Midbrain (tissue), 1 donor: ENCODE results near the gene SLC25A21.
"Not testable (repeated sequence)": the region's sequence is repeated elsewhere in the genome, so short reads cannot be mapped to it uniquely, and the experiment has no call there.

ENCODE experiments used
- DNase-seq: peaks from one replicate; lab custom pipeline; 2025; lab: John Stamatoyannopoulos, UW

The SLC25A21 gene

GRCh38 chr14:36702474-36702873 lies 469.9 kb downstream of the SLC25A21 start:
- no peak for DNase-seq

DNA sequence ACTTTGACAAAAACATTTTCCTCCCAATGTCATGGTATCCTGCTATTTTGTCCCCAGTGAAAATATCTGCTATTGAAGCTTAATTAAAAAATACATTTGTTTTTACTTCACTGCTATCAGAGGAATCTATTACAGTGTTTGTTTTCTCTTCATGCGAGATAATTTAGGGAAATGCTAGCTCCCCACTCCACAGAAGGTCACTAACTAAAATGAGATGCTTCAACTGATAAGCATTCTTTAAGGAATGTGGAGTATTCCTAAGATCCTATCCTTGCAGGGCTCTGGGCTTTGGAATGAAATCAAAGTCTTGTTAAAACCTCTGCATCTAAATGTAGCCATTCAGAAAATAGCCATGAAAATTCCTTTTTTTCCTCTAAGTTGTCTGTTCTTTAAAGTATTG lies 471.3 kb downstream of the SLC25A21 start:
- DNase-seq: no peak

GRCh38 chr14:36700651-36701050 lies 471.8 kb downstream of the SLC25A21 start:
- no peak for DNase-seq

DNA sequence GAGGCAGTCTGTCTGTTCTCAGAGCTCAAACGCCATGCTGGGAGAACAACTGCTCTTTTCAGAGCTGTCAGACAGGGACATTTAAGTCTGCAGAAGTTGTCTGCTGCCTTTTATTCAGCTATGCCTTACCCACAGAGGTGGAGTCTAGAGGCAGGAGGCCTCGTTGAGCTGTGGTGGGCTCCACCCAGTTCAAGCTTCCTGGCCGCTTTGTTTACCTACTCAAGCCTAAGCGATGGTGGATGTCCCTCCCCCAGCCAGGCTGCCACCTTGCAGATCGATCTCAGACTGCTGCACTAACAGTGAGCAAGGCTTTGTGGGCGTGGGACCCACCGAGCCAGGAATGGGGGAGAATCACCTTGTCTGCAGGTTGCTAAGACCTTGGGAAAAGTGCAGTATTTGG lies 473.0 kb downstream of the SLC25A21 start:
- not testable (repeated sequence) for DNase-seq

DNA sequence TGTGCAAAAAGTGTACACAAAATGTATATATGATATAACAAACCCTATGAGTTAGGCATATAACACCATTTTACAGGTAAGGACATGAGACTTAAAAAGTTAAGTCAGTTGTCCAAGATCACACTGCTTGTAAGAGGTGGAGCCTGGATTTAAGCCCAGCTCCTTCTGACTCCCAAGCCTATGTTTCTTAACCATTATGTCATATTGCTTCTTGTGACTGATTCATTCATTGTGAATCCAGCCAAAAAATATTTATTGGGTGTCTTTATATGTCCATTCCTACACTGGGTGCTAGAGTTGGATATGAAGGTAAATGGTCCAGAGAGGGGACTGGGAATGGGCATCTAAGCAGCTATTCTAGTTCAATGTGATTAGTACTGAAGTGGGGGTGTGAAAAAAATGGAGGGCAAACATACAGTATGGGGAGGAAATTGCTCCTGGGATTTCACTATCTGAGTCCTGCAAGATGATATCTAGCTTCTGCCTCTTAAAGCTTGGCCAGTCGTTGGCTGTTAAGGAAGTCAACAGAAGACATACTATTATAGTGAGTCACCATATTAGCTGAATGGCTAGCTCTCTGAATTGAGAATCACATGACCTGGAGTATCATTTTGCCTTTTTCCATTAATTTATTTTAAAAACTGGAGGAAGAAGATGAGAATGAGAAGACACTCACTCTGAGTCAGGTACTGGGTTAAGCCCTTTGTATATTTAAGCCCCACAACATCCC lies 481.9 kb downstream of the SLC25A21 start:
- DNase-seq: no peak

DNA sequence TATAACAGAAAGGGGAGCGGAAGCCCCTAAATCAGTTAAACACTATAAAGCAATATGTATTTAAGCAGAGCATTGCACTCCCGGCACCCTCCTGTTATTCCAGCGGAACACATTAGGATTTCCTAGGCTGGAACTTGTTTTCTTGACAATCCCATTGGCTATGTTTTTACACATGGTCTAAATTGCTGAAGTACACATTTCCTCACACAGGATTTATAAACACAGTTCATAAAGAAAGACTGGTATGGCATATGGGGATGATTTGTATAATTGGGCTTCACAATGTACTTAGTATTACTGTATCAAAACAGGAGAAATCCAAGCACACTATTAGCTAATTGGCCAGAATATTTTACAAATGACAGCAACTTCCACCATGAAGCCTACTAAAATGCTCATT lies 487.5 kb downstream of the SLC25A21 start:
- DNase-seq: no peak

DNA sequence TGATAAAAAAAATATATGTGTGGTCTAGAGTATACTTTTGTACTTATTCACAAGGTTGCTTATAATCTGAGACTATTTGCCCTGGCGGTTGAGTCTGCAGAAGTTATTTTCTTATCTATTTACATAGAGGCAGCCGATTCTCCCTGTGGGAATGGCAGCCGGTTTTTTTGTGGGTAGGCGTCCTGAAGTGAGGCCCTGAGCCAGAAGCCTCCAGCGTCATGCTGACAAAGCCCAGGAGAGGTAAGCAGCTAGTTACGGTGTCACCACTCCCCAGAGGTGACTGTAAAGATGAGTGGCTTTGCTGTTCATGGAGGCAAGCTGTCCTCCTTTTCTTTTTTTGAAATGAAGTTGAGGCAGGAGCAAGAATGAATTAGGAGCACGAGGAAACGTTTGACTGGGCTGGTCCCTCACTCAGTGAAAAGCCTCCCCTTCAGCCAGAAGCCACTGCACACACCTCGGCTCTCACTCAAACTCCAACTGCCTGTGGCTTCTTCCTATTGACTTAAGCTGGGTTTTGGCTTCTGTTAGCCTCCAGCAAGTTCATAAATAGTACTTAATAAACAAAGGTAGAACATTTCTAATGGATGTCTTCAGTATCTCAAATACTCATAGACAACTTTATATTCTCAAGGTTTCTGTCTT lies 489.2 kb downstream of the SLC25A21 start:
- no peak for DNase-seq

GRCh38 chr14:36682338-36682737 lies 490.1 kb downstream of the SLC25A21 start:
- DNase-seq: no peak

DNA sequence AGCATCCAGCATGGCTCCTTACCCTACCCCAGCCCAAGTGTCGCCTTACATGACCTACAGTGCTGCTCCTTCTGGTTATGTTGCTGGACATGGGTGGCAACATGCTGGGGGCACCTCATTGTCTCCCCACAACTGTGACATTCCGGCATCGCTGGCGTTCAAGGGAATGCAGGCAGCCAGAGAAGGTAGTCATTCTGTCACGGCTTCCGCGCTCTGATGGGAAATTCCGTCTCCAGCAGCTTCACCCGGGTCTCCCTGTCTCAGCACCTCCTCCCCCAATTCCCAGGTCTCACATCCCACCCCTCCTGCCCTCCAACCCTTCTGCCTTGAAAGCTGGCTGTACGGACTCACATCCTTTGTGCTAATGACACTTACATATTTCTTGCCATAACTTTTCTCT lies 496.2 kb downstream of the SLC25A21 start:
- no peak for DNase-seq

- DNase-seq: no peak
These were observed 496.8 kb downstream of the SLC25A21 start for GRCh38 chr14:36675581-36675980.

DNA sequence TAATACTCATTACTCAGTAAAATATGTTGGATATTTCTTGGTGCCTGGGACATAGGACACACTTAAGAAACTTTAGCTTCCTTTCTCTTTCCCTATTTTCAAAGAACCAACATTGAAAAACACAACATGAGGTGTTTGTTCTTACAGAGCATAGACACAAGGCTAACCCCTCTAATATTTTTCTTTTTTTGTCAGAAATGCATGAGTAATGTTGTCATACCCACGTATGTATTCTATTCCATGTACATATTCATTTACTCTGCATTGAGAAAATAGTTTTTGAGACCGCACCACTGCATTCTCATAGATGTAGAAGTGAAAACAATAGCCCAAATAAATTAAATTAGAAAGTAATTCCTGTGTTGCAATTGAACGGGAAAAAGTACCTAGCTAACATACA lies 497.7 kb downstream of the SLC25A21 start:
- no peak for DNase-seq

- no peak for DNase-seq
These were observed 500.3 kb downstream of the SLC25A21 start for GRCh38 chr14:36672095-36672494.

- no peak for DNase-seq
These were observed 501.3 kb downstream of the SLC25A21 start for GRCh38 chr14:36671149-36671548.

DNA sequence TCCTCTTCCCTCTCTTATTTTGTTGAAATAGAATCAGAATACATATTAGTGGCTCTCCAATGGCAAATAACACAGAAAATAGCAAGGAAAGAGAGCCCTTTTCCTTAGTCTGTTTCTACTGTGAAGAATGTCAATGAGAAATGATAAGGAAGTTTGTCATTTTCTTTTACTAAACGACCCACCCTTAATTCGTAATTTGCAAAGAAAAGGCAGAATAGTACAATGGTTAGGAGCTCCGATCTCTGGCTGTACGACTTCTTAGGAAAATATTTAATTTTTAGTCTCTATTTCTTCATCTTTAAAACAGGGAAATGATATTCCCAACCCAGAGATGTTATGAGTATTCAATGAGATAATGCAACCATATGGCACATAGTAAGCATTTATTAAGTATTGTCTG lies 504.7 kb downstream of the SLC25A21 start:
- DNase-seq: no peak

DNA sequence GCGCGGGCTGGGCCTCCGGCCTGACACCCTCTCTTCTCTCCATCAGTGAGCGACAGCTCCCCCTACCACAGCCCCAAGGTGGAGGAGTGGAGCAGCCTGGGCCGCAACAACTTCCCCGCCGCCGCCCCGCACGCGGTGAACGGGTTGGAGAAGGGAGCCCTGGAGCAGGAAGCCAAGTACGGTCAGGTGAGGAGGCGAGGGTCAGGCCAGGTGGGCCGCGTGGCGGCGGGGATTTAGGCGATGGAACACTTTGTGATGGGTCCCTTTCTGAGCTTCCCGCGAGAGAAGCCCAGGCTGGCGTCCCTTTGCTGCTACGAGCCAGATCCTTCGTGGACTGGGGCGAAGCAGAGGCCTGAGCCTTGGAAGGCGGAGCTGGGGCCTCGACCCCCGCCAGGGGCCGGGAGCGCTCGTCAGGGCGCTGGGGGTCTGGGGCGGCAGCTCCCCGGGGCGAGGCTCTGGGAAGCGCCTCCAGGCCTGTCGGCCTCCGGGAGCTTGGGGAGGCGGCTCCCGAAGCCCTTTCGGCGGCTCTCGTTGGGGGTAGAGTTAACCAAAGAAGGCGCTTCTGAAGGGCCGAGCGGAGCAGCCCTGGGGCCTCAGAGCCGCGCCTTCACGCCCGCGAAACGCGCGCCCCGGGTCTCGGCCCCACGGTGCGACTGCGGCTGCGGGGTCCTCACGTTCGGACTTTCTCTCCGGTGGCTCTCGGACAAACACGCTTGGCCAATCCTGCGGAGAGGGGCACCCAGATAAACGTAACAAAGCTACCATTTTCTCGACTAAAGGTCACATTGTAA lies 505.8 kb downstream of the SLC25A21 start:
- no peak for DNase-seq

- no peak for DNase-seq
These were observed 506.5 kb downstream of the SLC25A21 start for GRCh38 chr14:36665887-36666415.

- no peak for DNase-seq
These were observed 507.8 kb downstream of the SLC25A21 start for GRCh38 chr14:36664322-36665193.

- DNase-seq: no peak
These were observed 508.7 kb downstream of the SLC25A21 start for GRCh38 chr14:36663404-36664321.

DNA sequence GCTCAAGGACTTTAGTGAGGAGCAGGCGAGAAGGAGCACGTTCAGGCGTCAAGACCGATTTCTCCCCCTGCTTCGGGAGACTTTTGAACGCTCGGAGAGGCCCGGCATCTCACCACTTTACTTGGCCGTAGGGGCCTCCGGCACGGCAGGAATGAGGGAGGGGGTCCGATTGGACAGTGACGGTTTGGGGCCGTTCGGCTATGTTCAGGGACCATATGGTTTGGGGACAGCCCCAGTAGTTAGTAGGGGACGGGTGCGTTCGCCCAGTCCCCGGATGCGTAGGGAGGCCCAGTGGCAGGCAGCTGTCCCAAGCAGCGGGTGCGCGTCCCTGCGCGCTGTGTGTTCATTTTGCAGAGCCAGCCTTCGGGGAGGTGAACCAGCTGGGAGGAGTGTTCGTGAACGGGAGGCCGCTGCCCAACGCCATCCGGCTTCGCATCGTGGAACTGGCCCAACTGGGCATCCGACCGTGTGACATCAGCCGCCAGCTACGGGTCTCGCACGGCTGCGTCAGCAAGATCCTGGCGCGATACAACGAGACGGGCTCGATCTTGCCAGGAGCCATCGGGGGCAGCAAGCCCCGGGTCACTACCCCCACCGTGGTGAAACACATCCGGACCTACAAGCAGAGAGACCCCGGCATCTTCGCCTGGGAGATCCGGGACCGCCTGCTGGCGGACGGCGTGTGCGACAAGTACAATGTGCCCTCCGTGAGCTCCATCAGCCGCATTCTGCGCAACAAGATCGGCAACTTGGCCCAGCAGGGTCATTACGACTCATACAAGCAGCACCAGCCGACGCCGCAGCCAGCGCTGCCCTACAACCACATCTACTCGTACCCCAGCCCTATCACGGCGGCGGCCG lies 509.6 kb downstream of the SLC25A21 start:
- DNase-seq: no peak

DNA sequence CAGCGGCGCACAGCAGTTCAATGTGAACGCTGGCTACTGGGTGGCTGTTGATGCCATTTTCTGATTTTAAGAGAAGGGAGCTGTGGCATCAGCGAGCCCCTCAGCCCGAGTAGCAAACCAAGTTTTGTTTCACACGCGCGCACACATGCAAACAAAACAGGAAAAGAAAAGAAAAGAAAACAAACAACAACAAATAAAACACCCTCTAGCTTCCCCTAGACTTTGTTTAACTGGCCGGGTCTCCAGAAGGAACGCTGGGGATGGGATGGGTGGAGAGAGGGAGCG lies 510.2 kb downstream of the SLC25A21 start:
- DNase-seq: no peak
